ENCODE data around the gene LIPE.

GRCh38 chr19:42360787-42361544 is 66.2 kb downstream of the LIPE start:
- TF ChIP-seq POLR2A (IDR thresholded peaks at IDR 0.05) (no peak), CTCF (IDR thresholded peaks at IDR 0.05) (no peak)

Measured in thyroid gland (tissue), 4 donors.